HepG2 (cell line): ENCODE measurements around the gene ADRM1. TPM values are rescaled to one million over a fixed set of nuclear protein-coding genes. Genes with fewer than 3 reads are reported as not detected.

ENCODE experiments used
- ELF3 ChIP-seq: IDR thresholded peaks from 2 replicates; pipeline ENCODE4 v1.6.1; 2016; ENCODE audit warnings: missing genetic modification reagents, missing compliant biosample characterization
- HMG20A ChIP-seq: IDR thresholded peaks from 2 replicates; pipeline ENCODE4 v1.6.1; 2016; ENCODE audit warnings: borderline replicate concordance
- JARID2 ChIP-seq: sonication (generic); formaldehyde crosslinking; IDR thresholded peaks from 2 replicates; pipeline ENCODE4 v1.8.1; 2023; ENCODE audit warnings: missing genetic modification reagents, inconsistent platforms; ENCODE audit not compliant: insufficient replicate concordance
- KLF13 ChIP-seq: sonication (generic); formaldehyde crosslinking; IDR thresholded peaks from 2 replicates; pipeline ENCODE4 v1.4.0; 2020; ENCODE audit warnings: mild to moderate bottlenecking, missing genetic modification reagents
- MEIS2 ChIP-seq: sonication (generic); formaldehyde crosslinking; IDR thresholded peaks from 2 replicates; pipeline ENCODE4 v1.9.0; 2021; ENCODE audit warnings: mild to moderate bottlenecking, missing genetic modification reagents
- MXI1 ChIP-seq: IDR thresholded peaks from 3 replicates; pipeline ENCODE4 v1.6.1; 2012; ENCODE audit warnings: low read depth, low read length, inconsistent platforms, borderline replicate concordance
- MYNN ChIP-seq: sonication (generic); formaldehyde crosslinking; IDR thresholded peaks from 2 replicates; pipeline ENCODE4 v1.4.0; 2020; ENCODE audit warnings: mild to moderate bottlenecking, low read depth, missing genetic modification reagents
- NONO ChIP-seq, 2 experiments: fragments of 450-650 bp in 1 of 2; sonication (generic) in 1 of 2; formaldehyde crosslinking in 1 of 2; IDR thresholded peaks in 1 of 2; conservative IDR thresholded peaks in 1 of 2; 2 replicates each; pipeline versions ENCODE4 v1.6.1 to v1.8.0; 2017 to 2022; ENCODE audit warnings: mild to moderate bottlenecking in 1 of 2, missing genetic modification reagents in 1 of 2, moderate library complexity in 1 of 2
- POGZ ChIP-seq: sonication (generic); formaldehyde crosslinking; IDR thresholded peaks from 2 replicates; pipeline ENCODE4 v1.4.0; 2020; ENCODE audit warnings: mild to moderate bottlenecking, missing genetic modification reagents
- POLR2AphosphoS2 ChIP-seq: IDR thresholded peaks from 2 replicates; pipeline ENCODE4 v1.6.1; 2011; ENCODE audit warnings: low read depth, low read length, improper control_type of control experiment
- PRPF4 ChIP-seq: fragments of 200-400 bp; formaldehyde crosslinking; IDR thresholded peaks from 2 replicates; pipeline ENCODE4 v1.6.1; 2016; ENCODE audit warnings: low read length, low read depth; ENCODE audit not compliant: poor library complexity, severe bottlenecking
- ZNF160 ChIP-seq: sonication (generic); formaldehyde crosslinking; IDR thresholded peaks from 2 replicates; pipeline ENCODE4 v1.8.0; 2022; ENCODE audit warnings: mild to moderate bottlenecking, inconsistent platforms, missing genetic modification reagents
- ZNF441 ChIP-seq: sonication (generic); formaldehyde crosslinking; IDR thresholded peaks from 2 replicates; pipeline ENCODE4 v1.7.0; 2021; ENCODE audit warnings: missing genetic modification reagents, borderline replicate concordance
- ZNF569 ChIP-seq: sonication (generic); formaldehyde crosslinking; IDR thresholded peaks from 2 replicates; pipeline ENCODE4 v1.5.0; 2020; ENCODE audit warnings: mild to moderate bottlenecking, missing genetic modification reagents, moderate library complexity, borderline replicate concordance
- ZNF629 ChIP-seq: sonication (generic); formaldehyde crosslinking; conservative IDR thresholded peaks from 2 replicates; pipeline ENCODE4 v1.5.0; 2020; ENCODE audit warnings: missing genetic modification reagents
- ZNF776 ChIP-seq: sonication (generic); formaldehyde crosslinking; IDR thresholded peaks from 2 replicates; pipeline ENCODE4 v1.4.0; 2020; ENCODE audit warnings: mild to moderate bottlenecking, missing genetic modification reagents
- ZNF891 ChIP-seq: sonication (generic); formaldehyde crosslinking; IDR thresholded peaks from 2 replicates; pipeline ENCODE4 v1.5.0; 2020; ENCODE audit warnings: mild to moderate bottlenecking, missing genetic modification reagents
- ZSCAN22 ChIP-seq: sonication (generic); formaldehyde crosslinking; IDR thresholded peaks from 2 replicates; pipeline ENCODE4 v1.4.0; 2020; ENCODE audit warnings: mild to moderate bottlenecking, missing genetic modification reagents
- polyA plus RNA-seq, 8 experiments: library from polyadenylated mRNA; depleted of rRNA in 3 of 8; stranded (reverse) in 7 of 8; unstranded in 1 of 8; fragments of >200 nt; fragmentation: Illumina TruSeq in 4 of 8; extraction: Trizol in 4 of 8; gene quantifications; 2 replicates each; pipeline versions ENCODE4 v1.2.1 to v1.2.3, GENCODE V29; 2011 to 2016; ENCODE audit warnings: low read depth in 4 of 8, missing spikeins in 1 of 8, mixed read lengths in 1 of 8; ENCODE audit not compliant: insufficient read depth in 1 of 8
- total RNA-seq, 5 experiments: library from RNA; depleted of rRNA; stranded (reverse); fragments of >200 nt; fragmentation: Illumina TruSeq; extraction: Trizol; gene quantifications; 2 replicates each; pipeline ENCODE4 v1.2.3, GENCODE V29; 2016; ENCODE audit warnings: low read depth in 1 of 5
- TF ChIP-seq, protein P1 (sequence below): sonication (generic); formaldehyde crosslinking; IDR thresholded peaks from 2 replicates; pipeline ENCODE4 v1.4.0; 2020; ENCODE audit warnings: missing genetic modification reagents
- TF ChIP-seq, protein P2 (sequence below): sonication (generic); formaldehyde crosslinking; IDR thresholded peaks from 2 replicates; pipeline ENCODE4 v1.8.0; 2022; ENCODE audit warnings: mild to moderate bottlenecking, missing genetic modification reagents, moderate library complexity
- TF ChIP-seq, protein P3 (sequence below): sonication (generic); formaldehyde crosslinking; IDR thresholded peaks from 2 replicates; pipeline ENCODE4 v1.8.1; 2023; ENCODE audit warnings: mild to moderate bottlenecking, missing genetic modification reagents
- TF ChIP-seq, protein P4 (sequence below): sonication (generic); formaldehyde crosslinking; conservative IDR thresholded peaks from 2 replicates; pipeline ENCODE4 v1.5.0; 2020; ENCODE audit warnings: missing genetic modification reagents
- TF ChIP-seq, protein P5 (sequence below): sonication (generic); formaldehyde crosslinking; IDR thresholded peaks from 2 replicates; pipeline ENCODE4 v1.4.0; 2020; ENCODE audit warnings: missing genetic modification reagents

The ADRM1 gene
- total and polyA plus RNA-seq, 2 of the 13 experiments (the other 11 are each of a cell fraction or from before 2014, with no cell fraction given), result 92.9 to 154 TPM

DNA sequence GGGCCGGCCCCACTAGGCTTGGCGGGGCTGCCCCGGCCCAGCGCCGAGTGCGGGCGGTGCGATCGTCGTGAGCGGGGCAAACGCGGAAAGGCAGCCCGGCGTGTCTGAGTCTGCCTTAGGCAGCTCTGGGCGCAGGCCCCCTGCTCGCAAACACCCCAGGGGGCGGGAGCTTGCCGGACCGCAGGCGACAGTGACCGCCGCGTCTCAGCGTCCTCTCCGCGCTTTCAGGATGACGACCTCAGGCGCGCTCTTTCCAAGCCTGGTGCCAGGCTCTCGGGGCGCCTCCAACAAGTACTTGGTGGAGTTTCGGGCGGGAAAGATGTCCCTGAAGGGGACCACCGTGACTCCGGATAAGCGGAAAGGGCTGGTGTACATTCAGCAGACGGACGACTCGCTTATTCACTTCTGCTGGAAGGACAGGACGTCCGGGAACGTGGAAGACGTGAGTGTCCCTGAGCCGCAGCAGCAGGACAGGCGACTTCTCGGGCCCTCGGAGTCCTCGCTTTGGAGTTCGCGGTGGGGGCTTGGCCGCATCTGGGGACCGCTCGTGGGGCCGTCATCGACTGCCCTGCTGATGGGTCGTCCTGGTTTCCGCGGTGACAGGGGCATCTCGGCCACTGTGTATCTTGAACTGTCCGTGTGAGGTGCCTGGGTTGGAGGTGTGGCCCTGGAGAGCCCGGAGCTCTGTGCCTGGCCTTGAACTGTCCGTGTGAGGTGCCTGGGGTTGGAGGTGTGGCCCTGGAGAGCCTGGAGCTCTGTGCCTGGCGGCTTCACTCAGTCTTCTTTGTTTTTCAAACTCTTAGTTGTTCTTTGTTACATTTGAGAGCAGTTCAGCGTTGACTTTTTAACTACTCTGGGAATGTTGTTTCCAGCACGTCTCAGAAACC, 786 bp downstream of the ADRM1 start (continued):
- TF ChIP-seq MXI1 (peak; percentile 89; the same call in 1 of the 3 replicates), POGZ (no peak; the same call in 1 of the 2 replicates), MYNN (CRISPR knock-in tag) (no peak), JARID2 (CRISPR knock-in tag) (peak; percentile 53), ZNF629 (CRISPR knock-in tag) (no peak), ZNF776 (no peak; the same call in 1 of the 2 replicates), KLF13 (CRISPR knock-in tag) (peak; percentile 73; the same call in 1 of the 2 replicates), ZNF441 (CRISPR knock-in tag) (no peak), ELF3 (CRISPR knock-in tag) (no peak; the same call in 1 of the 2 replicates), ZNF891 (no peak), MEIS2 (no peak), ZSCAN22 (no peak), ZNF569 (no peak), NONO (IDR thresholded peaks at IDR 0.05) (no peak), NONO (CRISPR knock-in tag; conservative IDR thresholded peaks at IDR 0.05) (peak; percentile 30; the same call in 1 of the 2 replicates), HMG20A (CRISPR knock-in tag) (no peak), ZNF160 (CRISPR knock-in tag) (peak; percentile 61; the same call in 1 of the 2 replicates), PRPF4 (no peak), POLR2AphosphoS2 (0 out of 2 replicates have a peak, but pooled peaks have one; percentile 18)
- TF ChIP-seq, protein P1, sequence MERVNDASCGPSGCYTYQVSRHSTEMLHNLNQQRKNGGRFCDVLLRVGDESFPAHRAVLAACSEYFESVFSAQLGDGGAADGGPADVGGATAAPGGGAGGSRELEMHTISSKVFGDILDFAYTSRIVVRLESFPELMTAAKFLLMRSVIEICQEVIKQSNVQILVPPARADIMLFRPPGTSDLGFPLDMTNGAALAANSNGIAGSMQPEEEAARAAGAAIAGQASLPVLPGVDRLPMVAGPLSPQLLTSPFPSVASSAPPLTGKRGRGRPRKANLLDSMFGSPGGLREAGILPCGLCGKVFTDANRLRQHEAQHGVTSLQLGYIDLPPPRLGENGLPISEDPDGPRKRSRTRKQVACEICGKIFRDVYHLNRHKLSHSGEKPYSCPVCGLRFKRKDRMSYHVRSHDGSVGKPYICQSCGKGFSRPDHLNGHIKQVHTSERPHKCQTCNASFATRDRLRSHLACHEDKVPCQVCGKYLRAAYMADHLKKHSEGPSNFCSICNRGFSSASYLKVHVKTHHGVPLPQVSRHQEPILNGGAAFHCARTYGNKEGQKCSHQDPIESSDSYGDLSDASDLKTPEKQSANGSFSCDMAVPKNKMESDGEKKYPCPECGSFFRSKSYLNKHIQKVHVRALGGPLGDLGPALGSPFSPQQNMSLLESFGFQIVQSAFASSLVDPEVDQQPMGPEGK (CRISPR knock-in tag), result peak; percentile 12
- TF ChIP-seq, protein P2, sequence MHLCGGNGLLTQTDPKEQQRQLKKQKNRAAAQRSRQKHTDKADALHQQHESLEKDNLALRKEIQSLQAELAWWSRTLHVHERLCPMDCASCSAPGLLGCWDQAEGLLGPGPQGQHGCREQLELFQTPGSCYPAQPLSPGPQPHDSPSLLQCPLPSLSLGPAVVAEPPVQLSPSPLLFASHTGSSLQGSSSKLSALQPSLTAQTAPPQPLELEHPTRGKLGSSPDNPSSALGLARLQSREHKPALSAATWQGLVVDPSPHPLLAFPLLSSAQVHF (CRISPR knock-in tag), result no peak
- TF ChIP-seq, protein P3, sequence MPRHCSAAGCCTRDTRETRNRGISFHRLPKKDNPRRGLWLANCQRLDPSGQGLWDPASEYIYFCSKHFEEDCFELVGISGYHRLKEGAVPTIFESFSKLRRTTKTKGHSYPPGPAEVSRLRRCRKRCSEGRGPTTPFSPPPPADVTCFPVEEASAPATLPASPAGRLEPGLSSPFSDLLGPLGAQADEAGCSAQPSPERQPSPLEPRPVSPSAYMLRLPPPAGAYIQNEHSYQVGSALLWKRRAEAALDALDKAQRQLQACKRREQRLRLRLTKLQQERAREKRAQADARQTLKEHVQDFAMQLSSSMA (CRISPR knock-in tag), result peak; percentile 78; the same call in 1 of the 2 replicates
- TF ChIP-seq, protein P4, sequence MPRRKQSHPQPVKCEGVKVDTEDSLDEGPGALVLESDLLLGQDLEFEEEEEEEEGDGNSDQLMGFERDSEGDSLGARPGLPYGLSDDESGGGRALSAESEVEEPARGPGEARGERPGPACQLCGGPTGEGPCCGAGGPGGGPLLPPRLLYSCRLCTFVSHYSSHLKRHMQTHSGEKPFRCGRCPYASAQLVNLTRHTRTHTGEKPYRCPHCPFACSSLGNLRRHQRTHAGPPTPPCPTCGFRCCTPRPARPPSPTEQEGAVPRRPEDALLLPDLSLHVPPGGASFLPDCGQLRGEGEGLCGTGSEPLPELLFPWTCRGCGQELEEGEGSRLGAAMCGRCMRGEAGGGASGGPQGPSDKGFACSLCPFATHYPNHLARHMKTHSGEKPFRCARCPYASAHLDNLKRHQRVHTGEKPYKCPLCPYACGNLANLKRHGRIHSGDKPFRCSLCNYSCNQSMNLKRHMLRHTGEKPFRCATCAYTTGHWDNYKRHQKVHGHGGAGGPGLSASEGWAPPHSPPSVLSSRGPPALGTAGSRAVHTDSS (CRISPR knock-in tag), result no peak
- TF ChIP-seq, protein P5, sequence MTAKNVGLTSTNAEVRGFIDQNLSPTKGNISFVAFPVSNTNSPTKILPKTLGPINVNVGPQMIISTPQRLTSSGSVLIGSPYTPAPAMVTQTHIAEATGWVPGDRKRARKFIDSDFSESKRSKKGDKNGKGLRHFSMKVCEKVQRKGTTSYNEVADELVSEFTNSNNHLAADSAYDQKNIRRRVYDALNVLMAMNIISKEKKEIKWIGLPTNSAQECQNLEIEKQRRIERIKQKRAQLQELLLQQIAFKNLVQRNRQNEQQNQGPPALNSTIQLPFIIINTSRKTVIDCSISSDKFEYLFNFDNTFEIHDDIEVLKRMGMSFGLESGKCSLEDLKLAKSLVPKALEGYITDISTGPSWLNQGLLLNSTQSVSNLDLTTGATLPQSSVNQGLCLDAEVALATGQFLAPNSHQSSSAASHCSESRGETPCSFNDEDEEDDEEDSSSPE, result no peak
